HG03064 (cell line): Measurements from ENCODE around the gene TRIM7.
"Not testable (repeated sequence)": the region's sequence is repeated elsewhere in the genome, so short reads cannot be mapped to it uniquely, and the experiment has no call there.

Experiments used
- ATAC-seq: cut with Tn5 transposase; IDR thresholded peaks from one replicate; pipeline ENCODE4 v1.9.1; 2021; ENCODE audit warnings: low read depth; ENCODE audit not compliant: unreplicated experiment

TRIM7 gene

GRCh38 chr5:181176254-181176952, 28.6 kb downstream of the TRIM7 start:
- no peak for ATAC-seq

- no peak for ATAC-seq
Measured at GRCh38 chr5:181173420-181174342, 31.3 kb downstream of the TRIM7 start.

- ATAC-seq: no peak
Measured at GRCh38 chr5:181173027-181173419, 32.0 kb downstream of the TRIM7 start.

GRCh38 chr5:181171782-181172181, 33.2 kb downstream of the TRIM7 start:
- ATAC-seq: no peak

GRCh38 chr5:181170996-181171395, 34.0 kb downstream of the TRIM7 start:
- ATAC-seq: no peak

GRCh38 chr5:181170237-181170825, 34.7 kb downstream of the TRIM7 start:
- ATAC-seq: no peak

- ATAC-seq: not testable (repeated sequence)
Measured at GRCh38 chr5:181169459-181170236, 35.3 kb downstream of the TRIM7 start.

- no peak for ATAC-seq
Measured at GRCh38 chr5:181168595-181169118, 36.3 kb downstream of the TRIM7 start.

- no peak for ATAC-seq
Measured at GRCh38 chr5:181167814-181168488, 37.0 kb downstream of the TRIM7 start.

GRCh38 chr5:181166812-181167733, 37.9 kb downstream of the TRIM7 start:
- ATAC-seq: no peak

GRCh38 chr5:181164076-181164952, 40.7 kb downstream of the TRIM7 start:
- ATAC-seq: no peak

- ATAC-seq: no peak
Measured at GRCh38 chr5:181163487-181164075, 41.4 kb downstream of the TRIM7 start.

- no peak for ATAC-seq
Measured at GRCh38 chr5:181161534-181162175, 43.3 kb downstream of the TRIM7 start.

- not testable (repeated sequence) for ATAC-seq
Measured at GRCh38 chr5:181160755-181161533, 44.1 kb downstream of the TRIM7 start.

- ATAC-seq: no peak
Measured at GRCh38 chr5:181160152-181160754, 44.7 kb downstream of the TRIM7 start.
